Upper lobe of left lung (tissue), 6 donors: Measurements from ENCODE around the gene GYPE. TPM values are rescaled to one million over a fixed set of nuclear protein-coding genes. Genes with fewer than 3 reads are reported as not detected.
"Not testable (repeated sequence)": the region's sequence is repeated elsewhere in the genome, so short reads cannot be mapped to it uniquely, and the experiment has no call there.

ENCODE experiments used
- ATAC-seq, 2 donors: fragments of 200-7000 bp; cut with Tn5 transposase; one replicate each; pipeline ENCODE4 v1.9.1; 2022; ENCODE audit warnings: mild to moderate bottlenecking in 2 of 2, moderate library complexity in 2 of 2; ENCODE audit not compliant: low FRiP score in 2 of 2
- DNase-seq, 2 donors: peaks; one replicate each; pipeline ENCODE4 v3.0.0-alpha.2; 2019 to 2020
- H3K27ac ChIP-seq, 4 donors: fragments of 200-600 bp; sonication (generic); one replicate each; pipeline ENCODE4 v1.5.1; 2016 to 2019
- H3K27me3 ChIP-seq, 4 donors: fragments of 200-600 bp; sonication (generic); one replicate each; pipeline ENCODE4 v1.5.1; 2017 to 2019
- H3K36me3 ChIP-seq, 4 donors: fragments of 200-600 bp; sonication (generic); one replicate each; pipeline ENCODE4 v1.5.1; 2016 to 2019
- H3K4me1 ChIP-seq, 4 donors: fragments of 200-600 bp; sonication (generic); one replicate each; pipeline ENCODE4 v1.5.1; 2018 to 2019
- H3K4me3 ChIP-seq, 4 donors: fragments of 200-600 bp; sonication (generic); one replicate each; pipeline ENCODE4 v1.5.1; 2017 to 2019; ENCODE audit warnings: mild to moderate bottlenecking in 2 of 4, moderate library complexity in 1 of 4
- H3K9me3 ChIP-seq, 4 donors: fragments of 200-600 bp; sonication (generic); one replicate each; pipeline ENCODE4 v1.5.1; 2018 to 2019
- CTCF ChIP-seq, 6 experiments: fragments of 450-650 bp in 4 of 6; fragments of 200-600 bp in 2 of 6; sonication (generic) in 2 of 6; IDR thresholded peaks; one replicate each; pipeline ENCODE4 v1.5.1; 2016 to 2019; ENCODE audit warnings: antibody characterized with exemption in 6 of 6
- EP300 ChIP-seq, 4 donors: sonication (generic); formaldehyde crosslinking; IDR thresholded peaks; one replicate each; pipeline ENCODE4 v1.5.1; 2017; ENCODE audit warnings: antibody characterized with exemption in 4 of 4, control low read depth in 2 of 4
- POLR2A ChIP-seq, 4 donors: fragments of 450-650 bp; IDR thresholded peaks; one replicate each; pipeline ENCODE4 v1.5.1; 2016 to 2017; ENCODE audit warnings: antibody characterized with exemption in 4 of 4, mild to moderate bottlenecking in 2 of 4
- POLR2AphosphoS5 ChIP-seq, 2 donors: sonication (generic); formaldehyde crosslinking; IDR thresholded peaks; one replicate each; pipeline ENCODE4 v1.5.1; 2017; ENCODE audit warnings: antibody characterized with exemption in 2 of 2
- WGBS, 2 donors: methylation state at CpG; one replicate each; pipeline ENCODE4 v1.1.5; 2017 to 2018; 5-methylcytosine and 5-hydroxymethylcytosine counted together
- total RNA-seq, 6 donors: library from RNA; depleted of rRNA in 4 of 6; stranded (reverse); fragments of >200 nt in 4 of 6; gene quantifications; one replicate each; pipeline versions ENCODE4 v1.1.0 to v1.2.1, GENCODE V29; 2016 to 2021
- donor health status: DM: no; HTN: no; CAD: no; lungs with moderate emphysema.
- donor health status: DM: no; HTN: yes; CAD: no; lungs with severe emphysema.

The GYPE gene
- total RNA-seq, 6 donors from 2014 or later, result 0.89 to 1.7 (median 0.98) TPM; not detected in 1

GRCh38 chr4:143882892-143883291 lies 22.5 kb downstream of the GYPE start:
- 73 to 74% methylated on average over 4 of the region's 4 CpGs for WGBS, 2 donors
- Histone ChIP-seq H3K36me3 (no peaks in the 10 kb centered on the region), H3K27me3 (no peaks in the 10 kb centered on the region), H3K4me3 (no peak overlapping the region), H3K4me1 (no peaks in the 10 kb centered on the region), H3K9me3 (no peaks in the 10 kb centered on the region), H3K27ac (no peak overlapping the region)
- DNase-seq (no peak), ATAC-seq (no peak)
- TF ChIP-seq POLR2A (IDR thresholded peaks at IDR 0.05) (no peak), POLR2AphosphoS5 (IDR thresholded peaks at IDR 0.05) (no peak), CTCF (IDR thresholded peaks at IDR 0.05) (no peak), EP300 (IDR thresholded peaks at IDR 0.05) (no peak)

DNA sequence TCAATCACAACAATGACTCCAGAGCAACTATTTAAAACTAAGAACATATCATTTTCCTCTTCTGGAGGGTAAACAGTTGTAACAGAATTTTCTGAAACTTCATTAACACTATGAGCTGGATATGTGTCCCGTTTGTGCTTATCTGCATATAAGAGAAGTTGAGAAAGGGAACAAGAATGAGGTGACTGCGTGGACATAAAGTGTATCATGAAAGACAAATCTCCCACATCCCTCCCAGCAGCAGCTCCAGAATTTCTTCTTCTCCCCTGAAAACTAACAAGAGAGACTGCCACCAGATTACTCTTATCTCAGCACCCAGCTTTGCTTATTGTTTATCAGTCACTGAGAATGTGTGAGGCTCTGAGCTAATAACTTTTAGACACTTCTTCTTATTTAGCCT lies 25.8 kb downstream of the GYPE start:
- H3K4me1 ChIP-seq, ATAC-seq, H3K36me3 ChIP-seq, H3K27me3 ChIP-seq, H3K9me3 ChIP-seq, H3K4me3 ChIP-seq, DNase-seq, H3K27ac ChIP-seq: not testable (repeated sequence)
- WGBS, 2 donors, result 60 to 73% methylated on average over 2 of the region's 2 CpGs

DNA sequence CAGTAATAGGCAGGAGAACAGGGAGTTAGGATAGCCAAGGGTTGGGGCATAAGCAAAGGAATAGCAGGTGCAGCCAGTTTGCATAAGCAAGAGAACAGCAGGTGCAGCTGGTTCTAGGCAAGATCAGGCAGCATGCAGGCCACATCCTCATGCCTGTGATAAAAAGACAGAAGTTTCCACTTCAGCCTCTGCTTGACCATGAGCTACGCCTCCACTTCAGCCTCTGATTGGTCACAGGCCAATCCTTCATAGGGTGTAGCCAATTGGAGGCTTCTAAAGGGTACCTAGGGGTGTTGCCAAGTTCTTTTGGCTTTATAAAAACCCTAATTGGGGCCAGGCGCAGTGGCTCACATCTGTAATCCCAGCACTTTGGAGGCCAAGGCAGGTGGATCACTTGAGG lies 30.0 kb downstream of the GYPE start:
- H3K4me1 ChIP-seq, H3K9me3 ChIP-seq, H3K27ac ChIP-seq, H3K4me3 ChIP-seq, H3K27me3 ChIP-seq, DNase-seq, ATAC-seq, H3K36me3 ChIP-seq: not testable (repeated sequence)
- WGBS, 2 donors, result 88 to 91% methylated on average over 2 of the region's 2 CpGs

DNA sequence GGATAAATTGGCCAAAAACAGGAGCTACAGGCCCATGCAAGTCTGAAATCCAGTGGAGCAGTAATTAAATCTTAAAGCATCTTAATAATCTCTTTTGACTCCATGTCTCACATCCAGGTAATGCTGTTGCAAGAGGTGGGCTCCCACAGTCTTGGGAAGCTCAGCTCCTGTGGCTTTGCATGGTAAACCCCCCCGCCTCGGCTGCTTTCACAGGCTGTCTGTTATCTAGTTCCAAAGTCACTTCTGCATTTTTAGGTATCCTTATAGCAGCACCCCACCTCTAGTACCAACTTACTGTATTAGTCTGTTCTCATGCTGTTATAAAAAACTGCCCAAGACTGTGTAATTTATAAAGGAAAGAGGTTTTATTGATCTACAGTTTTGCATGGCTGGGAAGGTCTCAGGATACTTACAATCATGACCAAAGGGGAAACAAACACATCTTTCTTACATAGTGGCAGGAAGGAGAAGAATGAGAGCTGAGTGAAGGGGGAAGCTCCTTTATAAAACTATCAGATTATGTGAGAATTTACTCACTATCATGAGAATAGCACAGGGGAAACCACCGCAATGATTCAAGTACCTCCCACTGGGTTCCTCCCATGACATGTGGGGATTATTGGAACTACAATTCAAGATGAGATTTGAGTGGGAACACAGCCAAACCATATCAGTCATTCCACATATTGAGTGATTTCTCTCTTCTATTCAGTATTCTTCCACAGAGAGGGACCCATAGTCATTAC lies 34.7 kb downstream of the GYPE start:
- 68 to 75% methylated on average over 2 of the region's 3 CpGs for WGBS, 2 donors
- not testable (repeated sequence) for H3K4me3 ChIP-seq, DNase-seq, H3K27me3 ChIP-seq, H3K4me1 ChIP-seq, ATAC-seq, H3K36me3 ChIP-seq, H3K9me3 ChIP-seq, H3K27ac ChIP-seq

DNA sequence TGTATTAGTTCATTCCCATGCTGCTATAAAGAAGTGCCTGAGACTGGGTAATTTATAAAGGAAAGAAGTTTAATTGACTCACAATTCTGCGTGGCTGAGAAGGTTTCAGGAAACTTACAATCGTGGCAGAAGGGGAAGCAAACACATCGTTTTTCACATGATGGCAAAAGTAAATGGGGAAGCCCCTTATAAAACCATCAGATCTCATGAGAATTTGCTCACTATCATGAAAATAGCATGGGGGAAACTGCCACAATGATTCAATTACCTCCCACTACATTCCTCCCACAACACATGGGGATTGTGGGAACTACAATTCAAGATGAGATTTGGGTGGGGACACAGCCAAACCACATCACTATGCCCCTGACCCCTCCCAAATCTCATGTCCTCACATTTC lies 35.4 kb downstream of the GYPE start:
- H3K27me3 ChIP-seq, H3K9me3 ChIP-seq, H3K4me1 ChIP-seq, H3K36me3 ChIP-seq, H3K27ac ChIP-seq, DNase-seq, H3K4me3 ChIP-seq, ATAC-seq: not testable (repeated sequence)
- 59 to 65% methylated on average over 3 of the region's 3 CpGs for WGBS, 2 donors

DNA sequence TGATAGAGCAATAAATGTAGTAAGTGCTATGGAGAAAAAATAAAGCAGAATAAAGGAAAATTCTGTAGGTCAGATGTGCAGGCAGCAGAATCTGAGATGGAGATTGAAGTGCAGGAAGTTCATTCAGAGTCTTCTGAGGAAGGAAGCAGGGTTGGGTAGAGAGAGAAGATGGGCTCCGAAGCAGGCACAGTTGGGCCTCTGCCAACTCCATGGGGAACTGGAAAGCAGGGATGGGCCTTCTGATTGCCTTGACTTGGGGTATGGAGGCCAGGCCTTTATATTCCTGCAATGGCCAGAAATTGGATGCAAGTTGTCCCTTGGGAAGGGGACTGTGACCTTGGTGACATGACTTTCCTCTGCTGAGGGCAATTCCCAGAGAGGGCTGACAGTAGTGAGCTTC lies 42.6 kb downstream of the GYPE start:
- H3K36me3 ChIP-seq, H3K4me3 ChIP-seq, H3K27me3 ChIP-seq, DNase-seq, ATAC-seq, H3K9me3 ChIP-seq, H3K27ac ChIP-seq, H3K4me1 ChIP-seq: not testable (repeated sequence)
- WGBS, 2 donors, result 31 to 53% methylated on average over 1 of the region's 1 CpG

GRCh38 chr4:143858456-143858855 lies 46.9 kb downstream of the GYPE start:
- H3K27ac ChIP-seq, result no peak overlapping the region
- ATAC-seq, result no peak
- no peaks in the 10 kb centered on the region for H3K36me3 ChIP-seq
- no peak for DNase-seq
- WGBS, 2 donors, result 74 to 82% methylated on average over 1 of the region's 1 CpG
- no peak for TF ChIP-seq CTCF (IDR thresholded peaks at IDR 0.05)
- TF ChIP-seq POLR2AphosphoS5 (IDR thresholded peaks at IDR 0.05), result no peak
- TF ChIP-seq EP300 (IDR thresholded peaks at IDR 0.05), result no peak
- TF ChIP-seq POLR2A (IDR thresholded peaks at IDR 0.05), result no peak
- H3K4me1 ChIP-seq, result no peaks in the 10 kb centered on the region
- H3K27me3 ChIP-seq, result no peaks in the 10 kb centered on the region
- no peak overlapping the region for H3K4me3 ChIP-seq
- H3K9me3 ChIP-seq, result no peaks in the 10 kb centered on the region

GRCh38 chr4:143857391-143858336 lies 47.7 kb downstream of the GYPE start:
- H3K9me3 ChIP-seq, ATAC-seq, H3K4me3 ChIP-seq, H3K36me3 ChIP-seq, H3K27me3 ChIP-seq, DNase-seq, H3K4me1 ChIP-seq, H3K27ac ChIP-seq: not testable (repeated sequence)
- WGBS, 2 donors, result 79 to 81% methylated on average over 6 of the region's 6 CpGs

- 53 to 62% methylated on average over 6 of the region's 6 CpGs for WGBS, 2 donors
- H3K27ac ChIP-seq, H3K4me3 ChIP-seq, H3K27me3 ChIP-seq, ATAC-seq, DNase-seq, H3K4me1 ChIP-seq, H3K36me3 ChIP-seq, H3K9me3 ChIP-seq: not testable (repeated sequence)
These were observed 49.3 kb downstream of the GYPE start for GRCh38 chr4:143856017-143856557.

DNA sequence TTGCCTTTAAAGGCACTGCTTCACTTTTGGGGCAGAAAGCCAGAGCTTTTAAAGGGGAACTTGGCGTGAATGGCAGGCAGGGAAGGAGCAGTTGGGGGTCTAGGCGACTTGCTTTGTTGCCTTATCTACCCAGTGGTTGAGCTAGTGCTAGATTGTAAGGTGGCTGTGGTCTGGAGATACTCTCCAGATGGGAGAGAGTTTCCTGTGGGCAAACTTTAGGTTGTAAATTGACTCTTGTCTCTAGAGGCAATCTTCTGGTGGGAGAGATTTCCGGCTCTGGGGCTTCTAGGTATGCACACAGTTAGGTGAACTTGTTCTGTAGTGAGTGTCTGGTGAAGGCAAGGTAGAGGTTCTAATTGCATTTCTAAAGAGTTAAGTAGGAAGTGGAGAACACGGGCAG lies 50.7 kb downstream of the GYPE start:
- WGBS, 2 donors, result 36 to 40% methylated on average over 4 of the region's 4 CpGs
- ATAC-seq, H3K27me3 ChIP-seq: not testable (repeated sequence)

More for the DNA sequence above, 50.7 kb downstream of the GYPE start:
- H3K4me3 ChIP-seq, H3K36me3 ChIP-seq, DNase-seq, H3K4me1 ChIP-seq, H3K27ac ChIP-seq, H3K9me3 ChIP-seq: not testable (repeated sequence)
